Tibial nerve (tissue), 4 donors: ENCODE data around the gene DOCK1. TPM values are rescaled to one million over a fixed set of nuclear protein-coding genes. Genes with fewer than 3 reads are reported as not detected.

Experiments used
- DNase-seq, 2 donors: peaks; one replicate each; pipeline ENCODE4 v3.0.0-alpha.2; 2019; ENCODE audit warnings: low spot score in 2 of 2
- H3K27ac ChIP-seq, 4 donors: fragments of 200-600 bp; sonication (generic) in 3 of 4; one replicate each; pipeline ENCODE4 v1.5.1; 2017 to 2019; ENCODE audit warnings: mild to moderate bottlenecking in 1 of 4
- H3K27me3 ChIP-seq, 2 donors: fragments of 200-600 bp; sonication (generic) in 1 of 2; one replicate each; pipeline versions ENCODE4 v1.5.1 to v1.6.0; 2017 to 2019
- H3K36me3 ChIP-seq, 3 donors: fragments of 200-600 bp; sonication (generic); one replicate each; pipeline ENCODE4 v1.5.1; 2018 to 2019
- H3K4me1 ChIP-seq, 4 donors: fragments of 200-600 bp; sonication (generic) in 3 of 4; one replicate each; pipeline ENCODE4 v1.5.1; 2017 to 2019
- H3K4me3 ChIP-seq, 4 donors: fragments of 200-600 bp; sonication (generic) in 3 of 4; one replicate each; pipeline ENCODE4 v1.5.1; 2017 to 2019; ENCODE audit warnings: mild to moderate bottlenecking in 1 of 4, moderate library complexity in 1 of 4
- H3K9me3 ChIP-seq, 4 donors: fragments of 200-600 bp; sonication (generic) in 3 of 4; one replicate each; pipeline ENCODE4 v1.5.1; 2017 to 2019
- CTCF ChIP-seq, 5 experiments: fragments of 200-600 bp in 3 of 5; fragments of 450-650 bp in 2 of 5; sonication (generic) in 3 of 5; IDR thresholded peaks; one replicate each; pipeline ENCODE4 v1.5.1; 2016 to 2019; ENCODE audit warnings: antibody characterized with exemption in 5 of 5, mild to moderate bottlenecking in 3 of 5, moderate library complexity in 2 of 5
- EP300 ChIP-seq, 2 donors: sonication (generic); formaldehyde crosslinking; IDR thresholded peaks; one replicate each; pipeline ENCODE4 v1.6.1; 2017; ENCODE audit warnings: antibody characterized with exemption in 2 of 2, mild to moderate bottlenecking in 1 of 2
- POLR2A ChIP-seq, 2 donors: fragments of 450-650 bp; IDR thresholded peaks; one replicate each; pipeline ENCODE4 v1.6.1; 2017; ENCODE audit warnings: antibody characterized with exemption in 2 of 2, mild to moderate bottlenecking in 2 of 2, moderate library complexity in 2 of 2
- WGBS, 2 donors: methylation state at CpG; one replicate each; pipeline ENCODE4 v1.1.5; 2018; 5-methylcytosine and 5-hydroxymethylcytosine counted together
- total RNA-seq, 4 donors: library from RNA; depleted of rRNA; stranded (reverse); fragments of >200 nt; gene quantifications; one replicate each; pipeline ENCODE4 v1.1.0, GENCODE V29; 2016

The DOCK1 gene
- total RNA-seq, 4 donors from 2014 or later = 57.3 to 76.7 (median 63.7) TPM

- WGBS, 2 donors = 0 to 8% methylated on average over 5 to 37 of the region's 91 CpGs
- no peak for DNase-seq
Observed at GRCh38 chr10:127195571-127196281, 290.5 kb downstream of the DOCK1 start.

DNA sequence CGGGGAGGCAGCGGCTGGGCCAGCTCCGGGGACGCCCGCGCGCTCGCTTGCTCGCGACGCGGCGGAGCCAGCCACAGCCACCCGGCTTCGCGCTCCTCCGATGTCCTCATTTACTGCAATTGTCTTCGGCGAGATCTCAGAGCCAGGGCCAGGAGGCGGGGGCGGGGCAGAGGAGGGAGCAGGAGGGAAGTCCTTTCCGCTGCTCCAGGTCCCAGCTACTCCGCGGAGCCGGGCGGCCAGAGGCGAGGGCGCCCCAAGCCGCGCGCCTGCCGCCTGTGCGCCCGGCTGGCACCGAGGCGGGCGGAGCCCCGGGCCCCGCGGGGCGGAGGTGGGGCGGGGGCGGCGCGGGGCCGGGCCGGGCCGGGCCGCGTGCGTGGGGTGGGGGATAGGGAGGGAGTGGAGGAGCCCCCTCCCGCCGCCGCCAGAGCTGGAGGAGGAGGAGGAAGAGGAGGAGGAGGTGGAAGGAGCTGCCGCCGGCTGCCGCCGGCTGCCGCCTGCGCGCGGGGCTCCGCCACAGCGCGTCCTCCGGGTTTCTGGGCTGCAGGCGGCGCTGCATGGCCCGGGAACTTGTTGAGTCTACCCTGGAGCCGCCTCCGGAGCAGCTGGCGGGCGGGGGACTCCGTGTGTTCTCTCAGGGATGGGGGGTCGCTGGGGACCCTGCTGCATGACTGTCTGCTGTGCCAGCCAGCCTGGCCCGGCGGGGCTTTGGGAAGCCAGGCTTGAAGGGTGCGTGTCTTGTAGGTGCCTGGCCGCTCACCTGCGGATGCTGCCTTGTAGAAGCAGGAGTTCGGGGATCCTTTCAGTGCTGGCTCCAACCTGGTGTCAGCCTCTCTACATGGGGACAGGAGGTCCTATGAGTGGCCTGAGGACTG lies 291.3 kb downstream of the DOCK1 start, which contains the start of gene INSYN2A:
Gene INSYN2A, minus strand, starts transcription at position 310 of the 872 bp plus-strand sequence. CDS start 20,196 bp downstream, outside the sequence.
- WGBS, 2 donors = 3 to 14% methylated on average over 22 to 47 of the region's 81 CpGs
- no peaks in the 10 kb centered on the region for H3K36me3 ChIP-seq
- H3K4me3 ChIP-seq = peak within 1 kb of the TSS; percentile 18 to 48 (median 32)
- peaks cover 0 to 6% of the 10 kb centered on the region in 2 donors for H3K27me3 ChIP-seq
- DNase-seq = peak in 1 of 2 donors; percentile 14
- H3K27ac ChIP-seq = no peak within 1 kb of the TSS
- no peaks in the 10 kb centered on the region for H3K9me3 ChIP-seq
- TF ChIP-seq CTCF (IDR thresholded peaks at IDR 0.05) = no peak
- TF ChIP-seq POLR2A (IDR thresholded peaks at IDR 0.05) = no peak
- no peak for TF ChIP-seq EP300 (IDR thresholded peaks at IDR 0.05)
- peaks cover 0 to 20% (median 10%) of the 10 kb centered on the region in 4 donors for H3K4me1 ChIP-seq

More at GRCh38 chr10:127195571-127196281, 290.5 kb downstream of the DOCK1 start:
- peaks cover 0 to 20% (median 10%) of the 10 kb centered on the region in 4 donors for H3K4me1 ChIP-seq
- TF ChIP-seq EP300 (IDR thresholded peaks at IDR 0.05) (no peak), CTCF (IDR thresholded peaks at IDR 0.05) (no peak), POLR2A (IDR thresholded peaks at IDR 0.05) (no peak)
- H3K4me3 ChIP-seq = peak overlapping the region; percentile 18 to 48 (median 32)
- H3K36me3 ChIP-seq = no peaks in the 10 kb centered on the region
- H3K27me3 ChIP-seq = peaks cover 0 to 6% of the 10 kb centered on the region in 2 donors
- H3K27ac ChIP-seq = no peak overlapping the region
- no peaks in the 10 kb centered on the region for H3K9me3 ChIP-seq

DNA sequence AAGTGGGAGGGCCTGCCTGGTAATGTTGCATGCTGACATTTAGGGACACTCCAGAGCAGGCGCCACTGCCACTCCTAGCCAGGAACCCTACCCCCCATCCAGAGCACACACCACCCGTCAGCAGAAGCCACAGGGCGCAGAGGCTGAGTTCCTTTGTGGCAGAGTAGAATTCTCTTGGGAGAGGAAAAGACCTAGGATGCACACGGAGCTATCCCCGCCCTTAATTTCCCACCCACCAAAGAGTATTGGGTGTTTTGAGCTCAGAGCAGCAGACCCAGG lies 291.9 kb downstream of the DOCK1 start:
- Histone ChIP-seq H3K36me3 (peaks cover 0 to 4% (median 0%) of the 10 kb centered on the region in 3 donors), H3K9me3 (no peaks in the 10 kb centered on the region), H3K4me1 (peaks cover 0 to 20% (median 10%) of the 10 kb centered on the region in 4 donors), H3K4me3 (no peak overlapping the region), H3K27me3 (peaks cover 0 to 6% of the 10 kb centered on the region in 2 donors), H3K27ac (no peak overlapping the region)
- TF ChIP-seq CTCF (IDR thresholded peaks at IDR 0.05) = no peak
- TF ChIP-seq POLR2A (IDR thresholded peaks at IDR 0.05) = no peak
- TF ChIP-seq EP300 (IDR thresholded peaks at IDR 0.05) = no peak
- WGBS, 2 donors = 50 to 64% methylated on average over 2 of the region's 5 CpGs
- no peak for DNase-seq

- Histone ChIP-seq H3K27ac (no peak overlapping the region), H3K27me3 (peaks cover 0 to 6% of the 10 kb centered on the region in 2 donors), H3K9me3 (no peaks in the 10 kb centered on the region), H3K36me3 (peaks cover 0 to 11% (median 0%) of the 10 kb centered on the region in 3 donors), H3K4me1 (peaks cover 0 to 20% (median 10%) of the 10 kb centered on the region in 4 donors), H3K4me3 (no peak overlapping the region)
- TF ChIP-seq POLR2A (IDR thresholded peaks at IDR 0.05) (no peak), EP300 (IDR thresholded peaks at IDR 0.05) (no peak), CTCF (IDR thresholded peaks at IDR 0.05) (no peak)
- no peak for DNase-seq
- WGBS, 2 donors = 96% methylated on average over 5 of the region's 5 CpGs
Observed at GRCh38 chr10:127198307-127198706, 293.1 kb downstream of the DOCK1 start.
